T-helper 1 cell (primary cell): ENCODE data around the gene CATSPERZ.
"Not testable (repeated sequence)": the region's sequence is repeated elsewhere in the genome, so short reads cannot be mapped to it uniquely, and the experiment has no call there.

Experiments used
- DNase-seq, 5 donors: peaks; one replicate each; pipeline ENCODE4 v3.0.0-alpha.2; 2012 to 2020

The CATSPERZ gene

GRCh38 chr11:64304316-64305072, 4.3 kb downstream of the CATSPERZ start:
- peak; percentile 79 to 94 (median 90) for DNase-seq

DNA sequence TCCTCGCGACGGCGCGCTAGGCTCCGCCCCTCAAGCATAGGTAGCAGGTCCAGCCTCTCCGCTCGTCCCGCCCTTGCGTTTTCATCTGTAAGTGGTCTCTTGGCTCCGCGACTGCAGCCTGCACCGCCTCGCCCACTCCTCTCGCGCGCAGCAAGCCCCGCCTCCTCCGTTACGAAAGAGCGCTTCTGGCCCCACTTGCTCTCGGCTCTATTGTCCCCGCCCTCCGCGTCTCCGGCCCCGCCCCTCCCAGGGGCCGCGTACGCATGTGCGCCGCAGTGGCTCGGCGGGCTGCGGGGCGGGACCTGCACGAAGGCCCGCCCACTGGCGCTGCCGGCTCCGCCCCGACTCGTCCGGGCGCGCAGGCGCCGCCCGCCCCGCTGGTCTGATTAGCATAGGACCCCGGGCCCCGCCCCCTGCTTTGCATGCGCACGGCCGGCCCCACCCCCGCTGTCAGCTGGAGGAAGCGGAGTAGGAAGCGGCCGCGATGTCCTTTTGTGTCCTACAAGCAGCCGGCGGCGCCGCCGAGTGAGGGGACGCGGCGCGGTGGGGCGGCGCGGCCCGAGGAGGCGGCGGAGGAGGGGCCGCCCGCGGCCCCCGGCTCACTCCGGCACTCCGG, 5.0 kb downstream of the CATSPERZ start, which contains the start of gene ESRRA:
Gene ESRRA (plus strand): TSS at position 450 of the 616 bp plus-strand sequence. CDS start 1,656 bp downstream, outside the sequence.
- peak; percentile 99 to 100 (median 99) for DNase-seq

DNA sequence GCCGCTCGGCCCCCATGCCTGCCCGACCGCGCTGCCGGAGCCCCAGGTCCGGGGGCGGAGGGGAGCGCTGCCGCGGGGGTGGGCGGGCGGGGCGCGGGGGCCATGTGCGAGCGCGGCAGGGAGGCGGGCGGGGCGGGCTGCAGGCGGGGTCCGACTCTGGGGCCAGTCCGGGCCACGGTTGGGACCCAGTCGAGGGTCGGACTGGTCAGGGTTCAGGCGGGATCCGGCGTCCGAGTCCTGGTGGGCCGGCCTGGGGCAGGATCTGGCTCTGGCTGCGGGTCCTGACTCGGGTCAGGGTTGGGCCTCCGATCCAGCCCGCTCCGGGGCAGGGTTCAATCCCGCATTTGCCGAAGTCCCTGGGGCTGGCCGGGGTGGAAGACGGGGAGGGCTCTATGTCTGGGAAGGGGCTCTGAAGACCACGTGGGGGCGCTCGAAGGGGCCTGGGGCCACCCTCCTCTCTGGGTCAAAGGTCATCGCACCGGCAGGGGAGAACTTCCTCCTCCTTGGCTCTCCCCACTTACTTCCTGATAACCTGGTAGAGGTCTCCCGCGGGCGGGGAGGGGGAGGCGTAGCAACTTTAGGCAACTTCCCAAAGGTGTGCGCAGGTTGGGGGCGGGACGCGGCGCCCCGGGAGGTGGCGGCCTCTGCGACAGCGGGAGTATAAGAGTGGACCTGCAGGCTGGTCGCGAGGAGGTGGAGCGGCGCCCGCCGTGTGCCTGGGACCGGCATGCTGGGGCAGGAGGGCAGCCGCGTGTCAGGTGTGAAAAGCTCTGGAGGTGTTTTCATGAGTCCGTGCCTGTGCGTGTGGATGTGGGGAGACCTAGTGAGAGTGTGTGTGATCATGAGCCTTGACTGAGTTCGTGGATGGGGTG, 5.8 kb downstream of the CATSPERZ start:
- DNase-seq, result peak; percentile 53 to 80 (median 61)

GRCh38 chr11:64306563-64306875, 6.4 kb downstream of the CATSPERZ start:
- DNase-seq, result no peak

- no peak for DNase-seq
These were observed 6.9 kb downstream of the CATSPERZ start for GRCh38 chr11:64306876-64307622.

GRCh38 chr11:64307795-64308194, 7.6 kb downstream of the CATSPERZ start:
- not testable (repeated sequence) for DNase-seq

DNA sequence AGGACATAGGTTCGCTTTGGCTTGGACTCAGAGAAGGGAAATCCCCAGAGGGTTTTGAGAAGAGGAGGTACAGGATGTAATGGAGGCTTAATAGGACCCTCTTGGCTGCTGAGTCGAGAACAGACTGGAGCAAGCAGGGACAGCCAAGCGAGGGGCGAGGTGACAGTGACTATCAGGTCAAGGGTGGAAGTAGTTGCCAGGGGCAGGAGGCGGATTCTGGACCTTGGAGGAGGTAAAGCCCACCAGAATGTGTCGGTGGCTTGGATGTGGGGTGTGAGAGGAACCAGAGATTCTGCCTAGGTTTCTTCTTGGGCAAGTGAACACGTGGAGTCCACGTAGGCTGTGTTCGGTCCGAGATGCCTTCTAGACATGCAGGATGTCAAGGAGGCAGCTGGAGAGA, 12.8 kb downstream of the CATSPERZ start:
- no peak for DNase-seq

- no peak for DNase-seq
These were observed 13.5 kb downstream of the CATSPERZ start for GRCh38 chr11:64313491-64314145.

- no peak for DNase-seq
These were observed 14.1 kb downstream of the CATSPERZ start for GRCh38 chr11:64314146-64314804.

DNA sequence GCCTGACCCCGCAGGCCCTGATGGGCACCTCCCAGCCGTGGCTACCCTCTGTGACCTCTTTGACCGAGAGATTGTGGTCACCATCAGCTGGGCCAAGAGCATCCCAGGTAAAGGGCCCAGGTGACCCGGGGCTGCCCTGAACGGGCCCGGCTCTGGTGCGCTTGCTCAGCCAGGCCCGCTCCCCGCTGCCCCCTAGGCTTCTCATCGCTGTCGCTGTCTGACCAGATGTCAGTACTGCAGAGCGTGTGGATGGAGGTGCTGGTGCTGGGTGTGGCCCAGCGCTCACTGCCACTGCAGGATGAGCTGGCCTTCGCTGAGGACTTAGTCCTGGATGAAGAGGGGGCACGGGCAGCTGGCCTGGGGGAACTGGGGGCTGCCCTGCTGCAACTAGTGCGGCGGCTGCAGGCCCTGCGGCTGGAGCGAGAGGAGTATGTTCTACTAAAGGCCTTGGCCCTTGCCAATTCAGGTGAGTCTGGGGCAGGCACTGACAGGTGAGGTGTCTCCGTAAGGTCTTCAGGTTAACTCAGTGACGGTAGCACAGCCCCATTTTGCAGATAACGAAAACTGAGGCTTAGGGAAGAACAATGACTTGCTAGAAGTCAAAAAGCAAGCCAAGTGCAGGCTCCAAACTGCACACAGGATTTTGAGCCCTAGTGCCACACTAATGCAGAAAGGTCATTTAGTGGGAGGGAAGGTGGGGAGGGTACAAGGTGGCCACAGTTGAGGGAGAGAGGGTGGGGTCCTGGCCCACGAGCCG, 14.8 kb downstream of the CATSPERZ start:
- DNase-seq, result no peak

DNA sequence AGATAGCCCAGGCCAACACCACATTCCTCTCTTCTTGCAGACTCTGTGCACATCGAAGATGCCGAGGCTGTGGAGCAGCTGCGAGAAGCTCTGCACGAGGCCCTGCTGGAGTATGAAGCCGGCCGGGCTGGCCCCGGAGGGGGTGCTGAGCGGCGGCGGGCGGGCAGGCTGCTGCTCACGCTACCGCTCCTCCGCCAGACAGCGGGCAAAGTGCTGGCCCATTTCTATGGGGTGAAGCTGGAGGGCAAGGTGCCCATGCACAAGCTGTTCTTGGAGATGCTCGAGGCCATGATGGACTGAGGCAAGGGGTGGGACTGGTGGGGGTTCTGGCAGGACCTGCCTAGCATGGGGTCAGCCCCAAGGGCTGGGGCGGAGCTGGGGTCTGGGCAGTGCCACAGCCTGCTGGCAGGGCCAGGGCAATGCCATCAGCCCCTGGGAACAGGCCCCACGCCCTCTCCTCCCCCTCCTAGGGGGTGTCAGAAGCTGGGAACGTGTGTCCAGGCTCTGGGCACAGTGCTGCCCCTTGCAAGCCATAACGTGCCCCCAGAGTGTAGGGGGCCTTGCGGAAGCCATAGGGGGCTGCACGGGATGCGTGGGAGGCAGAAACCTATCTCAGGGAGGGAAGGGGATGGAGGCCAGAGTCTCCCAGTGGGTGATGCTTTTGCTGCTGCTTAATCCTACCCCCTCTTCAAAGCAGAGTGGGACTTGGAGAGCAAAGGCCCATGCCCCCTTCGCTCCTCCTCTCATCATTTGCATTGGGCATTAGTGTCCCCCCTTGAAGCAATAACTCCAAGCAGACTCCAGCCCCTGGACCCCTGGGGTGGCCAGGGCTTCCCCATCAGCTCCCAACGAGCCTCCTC, 15.7 kb downstream of the CATSPERZ start:
- DNase-seq, result not testable (repeated sequence)

- peak in 3 of 5 donors; percentile 38 to 69 (median 41) for DNase-seq
These were observed 16.6 kb downstream of the CATSPERZ start for GRCh38 chr11:64316672-64317324.

DNA sequence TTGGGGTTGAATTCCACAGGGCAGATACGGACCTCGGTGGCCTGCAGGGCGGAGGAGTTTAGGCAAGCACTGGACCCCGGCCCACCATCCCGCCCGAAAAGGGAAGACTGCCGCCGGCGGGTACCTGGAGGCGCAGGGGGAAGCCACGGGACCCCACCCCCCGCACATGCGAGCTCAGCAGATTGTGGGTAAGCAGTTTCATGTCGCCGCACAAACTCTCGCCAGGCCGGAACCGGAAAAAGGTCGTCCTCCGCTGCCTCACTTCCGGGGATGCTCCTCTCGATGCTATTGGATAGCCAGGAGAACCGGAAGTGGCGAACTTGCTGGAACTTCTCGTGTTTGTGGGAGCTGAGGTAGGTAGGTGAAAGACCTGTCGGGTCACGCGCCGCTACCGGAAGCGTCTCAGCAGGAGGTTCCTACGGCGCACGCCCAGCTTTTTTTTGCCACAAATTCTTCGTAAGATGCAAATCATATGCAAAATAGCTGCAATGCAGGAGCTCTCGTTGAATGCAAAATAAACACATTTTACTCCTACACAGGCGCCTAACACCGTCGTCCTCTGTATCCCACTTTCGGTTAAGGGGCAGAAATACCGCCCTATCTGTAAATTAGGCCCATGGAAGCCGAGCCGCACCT, 17.3 kb downstream of the CATSPERZ start, which contains the start of gene TRMT112:
Gene TRMT112 (minus strand): TSS at position 235 of the 636 bp plus-strand sequence. CDS start 33 bp downstream, at position 202.
- DNase-seq, result peak; percentile 93 to 99 (median 97)

- DNase-seq, result peak; percentile 89 to 99 (median 92)
These were observed 18.0 kb downstream of the CATSPERZ start, which contains the start of gene PRDX5 for GRCh38 chr11:64317961-64318765. Gene PRDX5 (plus strand): TSS chr11:64318121. CDS start chr11:64318216, 95 bp downstream.

DNA sequence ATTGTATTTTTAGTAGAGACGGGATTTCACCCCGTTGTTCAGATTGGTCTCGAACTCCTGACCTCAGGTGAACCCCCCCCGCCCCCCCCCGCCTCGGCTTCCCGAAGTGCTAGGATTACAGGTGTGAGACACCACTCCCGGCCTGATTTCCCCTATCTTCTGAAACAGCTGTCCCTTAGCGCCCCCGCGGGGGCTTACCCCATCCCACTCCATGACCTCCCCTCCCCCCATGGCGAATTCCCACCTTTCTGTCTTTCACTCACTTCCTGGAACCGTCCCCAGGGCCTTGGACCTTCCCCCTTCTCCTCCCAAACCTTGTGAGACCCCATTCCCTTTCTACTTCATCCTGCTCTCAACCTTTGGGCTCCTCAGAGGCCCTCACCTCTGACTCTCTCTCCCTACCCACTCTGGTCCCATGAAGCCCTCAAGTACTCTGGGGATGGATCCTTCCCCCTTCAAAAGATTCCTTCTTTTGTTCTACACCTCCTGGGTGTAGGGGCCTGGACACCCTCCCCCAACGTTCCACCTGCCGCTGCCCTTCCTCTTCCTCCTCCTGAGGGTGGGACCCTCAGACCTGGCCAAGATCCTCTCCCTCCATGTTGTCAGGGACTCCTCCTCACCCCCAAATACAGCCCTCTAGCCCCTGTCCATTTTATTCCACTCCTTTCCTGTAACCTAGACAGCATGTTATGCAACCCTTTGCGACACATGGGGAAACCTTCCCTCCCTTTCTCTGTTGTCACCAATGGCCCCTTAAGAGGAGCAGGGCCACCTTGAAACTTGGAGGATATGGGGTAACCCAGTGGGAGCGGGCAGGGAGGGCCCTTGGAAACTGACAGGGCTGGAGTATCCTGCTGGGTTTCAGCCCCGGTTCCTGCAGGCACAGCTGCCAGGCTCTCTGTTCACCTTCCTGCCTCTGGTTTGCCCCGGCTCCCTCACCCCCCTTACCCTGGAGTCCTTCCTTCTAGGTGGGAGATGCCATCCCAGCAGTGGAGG, 18.9 kb downstream of the CATSPERZ start:
- no peak for DNase-seq

- no peak for DNase-seq
These were observed 20.4 kb downstream of the CATSPERZ start for GRCh38 chr11:64320556-64320955.
